NCI-H1417 (cell line): ENCODE results near the gene VOPP1.

ENCODE experiments used
- DNase-seq, 3 experiments: peaks; one replicate each; lab custom pipeline; 2025; lab: John Stamatoyannopoulos, UW

VOPP1 gene

DNA sequence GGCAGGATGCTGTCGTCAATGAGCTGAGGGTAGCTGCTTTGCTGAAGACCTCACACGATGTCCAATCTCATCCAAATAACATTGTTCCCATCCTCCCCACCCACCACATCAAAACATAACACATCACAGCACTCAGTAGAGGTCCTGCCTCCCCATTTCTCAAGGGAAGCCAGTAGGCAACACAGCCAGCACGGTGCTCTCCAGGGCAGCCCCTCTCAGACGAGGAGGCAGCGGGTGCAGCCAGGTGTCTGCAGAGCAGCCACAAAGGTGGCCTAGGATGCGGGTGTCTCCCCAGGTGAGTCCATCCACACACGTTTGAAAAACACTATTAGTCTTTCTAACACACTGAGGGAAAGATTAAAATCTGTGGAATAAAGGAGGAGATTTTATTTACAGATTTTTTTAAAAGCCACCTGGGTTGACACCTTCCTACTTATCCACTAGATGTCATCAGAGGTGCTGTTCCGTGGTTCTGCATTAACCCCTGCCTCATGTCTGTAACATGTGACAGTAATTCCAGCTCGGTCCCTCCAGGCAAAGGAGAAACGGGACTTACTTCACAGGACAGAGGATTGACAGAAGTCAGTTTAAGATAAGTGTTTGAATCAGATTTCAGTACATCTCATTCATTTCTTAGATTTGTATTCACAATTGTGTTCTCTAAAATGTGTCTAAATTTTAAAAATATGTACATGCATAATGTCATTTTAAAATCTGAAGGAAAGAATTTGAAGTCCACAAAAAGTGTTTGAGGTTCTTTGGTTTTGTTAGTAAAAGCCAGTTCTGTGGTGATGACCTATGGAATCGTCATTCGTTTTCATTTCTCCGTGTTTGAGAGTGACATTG is 139.1 kb downstream of the VOPP1 start:
- peak; percentile 35 to 76 (median 41) for DNase-seq

DNA sequence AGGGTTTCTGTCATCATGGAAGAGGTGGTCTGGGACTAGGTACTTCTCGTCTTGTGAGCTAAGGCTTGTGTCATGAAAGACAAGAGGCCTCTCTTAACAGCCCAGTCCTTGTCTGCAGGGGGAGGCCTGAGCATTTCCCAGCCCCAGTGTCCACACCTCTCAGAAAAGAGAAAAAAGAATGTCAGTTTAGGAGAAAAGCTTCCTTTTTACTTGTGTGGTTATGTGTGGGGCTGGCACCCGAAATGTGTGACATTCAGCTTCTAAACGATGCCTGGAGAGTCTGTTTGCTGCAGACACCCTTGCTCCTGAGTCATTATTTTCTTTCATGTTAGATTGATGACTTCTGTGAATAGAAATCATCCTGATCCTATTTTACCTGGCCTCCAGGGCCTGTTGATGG is 139.8 kb downstream of the VOPP1 start:
- no peak for DNase-seq

DNA sequence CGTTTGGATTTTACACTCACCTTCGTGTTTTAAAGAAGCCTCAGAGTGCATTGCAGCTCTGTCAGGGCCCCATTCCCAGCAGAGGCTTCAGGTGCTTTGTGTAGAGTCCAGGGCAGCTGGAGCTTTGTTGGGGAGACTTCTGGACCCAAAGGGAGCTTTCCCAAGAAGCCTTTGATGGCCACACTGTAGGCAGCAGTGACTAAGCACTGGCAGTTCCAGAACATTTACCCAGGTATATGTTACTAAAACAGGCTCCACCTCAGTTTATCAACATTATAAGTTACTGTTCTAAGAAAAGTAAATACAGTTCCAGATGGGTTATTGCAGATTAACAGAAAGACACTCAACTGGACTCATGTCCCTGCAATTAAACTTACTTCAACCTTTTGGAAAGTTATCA is 140.4 kb downstream of the VOPP1 start:
- no peak for DNase-seq

DNA sequence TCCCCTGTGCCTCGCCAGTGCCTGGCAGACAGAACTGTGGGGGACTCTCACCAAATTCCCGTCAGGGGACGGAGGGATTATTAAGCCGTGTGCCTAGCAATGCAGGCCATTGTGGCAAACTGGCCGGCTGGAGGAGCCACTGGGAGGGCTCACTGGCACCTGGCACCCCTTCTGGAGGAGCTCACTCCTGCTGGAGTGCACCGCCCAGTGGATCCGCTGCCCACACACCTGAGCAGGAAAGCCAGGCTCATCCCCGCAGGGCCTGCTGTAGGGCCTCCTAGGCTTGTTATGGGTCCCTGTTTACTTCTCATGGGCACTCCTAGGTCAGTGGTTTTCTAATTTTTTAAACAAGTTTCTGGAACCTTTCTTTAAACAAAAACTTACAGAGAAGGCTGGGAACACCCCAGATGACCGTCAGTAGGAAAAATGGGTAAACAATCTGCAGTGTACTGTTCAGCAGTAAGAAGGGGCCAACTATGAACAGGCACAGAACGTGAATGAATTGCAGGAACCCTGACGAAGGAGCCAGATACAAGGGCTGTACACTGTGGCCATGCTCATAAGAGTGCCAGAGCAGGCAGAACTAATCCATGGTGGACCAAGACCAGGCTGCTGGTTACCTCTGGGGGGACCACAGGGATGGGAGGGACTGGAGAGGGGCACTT is 142.3 kb downstream of the VOPP1 start:
- DNase-seq = no peak

DNA sequence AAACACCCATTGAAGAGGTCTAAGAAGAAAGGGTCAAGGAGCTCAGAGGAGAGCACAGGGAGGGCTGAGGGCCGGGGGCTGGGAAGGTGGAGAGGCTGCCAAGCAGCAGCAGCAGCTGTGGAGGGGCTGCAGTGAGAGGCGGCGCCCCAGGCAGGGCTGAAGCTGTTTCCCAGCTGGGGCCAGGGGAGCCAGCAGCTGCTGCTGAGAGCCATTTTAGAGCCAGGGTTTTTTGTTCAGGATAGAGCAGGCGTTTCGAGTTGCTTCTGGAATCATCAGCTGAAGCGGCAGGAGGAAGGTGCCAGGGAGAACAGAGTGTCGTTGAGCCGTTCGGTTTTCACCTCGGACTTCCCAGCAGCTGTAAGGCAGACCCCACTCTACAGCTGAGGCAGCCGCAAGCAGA is 144.5 kb downstream of the VOPP1 start:
- peak; percentile 22 to 62 (median 61) for DNase-seq

DNA sequence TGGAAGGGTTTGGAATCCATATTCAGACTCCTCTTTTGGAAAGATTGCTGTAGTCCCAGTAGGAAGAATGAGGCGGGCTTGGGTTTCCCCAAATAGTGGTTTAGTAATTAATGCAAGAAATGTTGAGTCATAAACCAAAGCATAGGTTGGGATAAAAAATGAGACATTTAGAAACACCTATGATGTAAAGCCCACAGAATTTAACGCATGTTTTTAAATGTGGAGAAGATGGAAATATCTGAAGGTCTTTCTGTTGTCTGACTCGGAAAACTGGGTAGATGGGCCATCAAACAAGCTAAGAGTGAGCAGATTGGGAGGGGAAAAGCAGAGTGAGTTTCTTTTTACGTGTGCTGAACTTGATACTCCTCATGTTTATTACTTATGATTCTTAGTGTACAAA is 145.0 kb downstream of the VOPP1 start:
- DNase-seq = no peak

DNA sequence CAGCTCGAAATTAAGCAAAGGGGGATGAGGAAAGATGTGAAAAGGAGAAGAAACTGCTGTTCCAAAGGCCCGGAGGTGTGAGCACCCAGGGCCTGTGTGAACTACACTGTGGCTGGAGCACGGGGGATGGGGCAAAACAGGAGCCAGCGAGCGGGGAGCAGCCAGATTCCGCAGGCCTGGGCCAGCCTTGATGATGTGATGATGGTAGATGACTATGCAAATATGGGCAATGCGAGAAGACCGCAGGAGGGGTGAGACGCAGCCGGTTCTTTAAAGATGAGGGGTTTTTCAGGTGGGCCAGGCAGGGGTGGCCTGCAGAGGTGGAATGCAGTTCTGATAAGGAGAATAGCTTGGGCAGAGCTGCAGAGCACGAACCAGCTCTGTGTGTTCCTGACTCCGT is 145.6 kb downstream of the VOPP1 start:
- DNase-seq = no peak

DNA sequence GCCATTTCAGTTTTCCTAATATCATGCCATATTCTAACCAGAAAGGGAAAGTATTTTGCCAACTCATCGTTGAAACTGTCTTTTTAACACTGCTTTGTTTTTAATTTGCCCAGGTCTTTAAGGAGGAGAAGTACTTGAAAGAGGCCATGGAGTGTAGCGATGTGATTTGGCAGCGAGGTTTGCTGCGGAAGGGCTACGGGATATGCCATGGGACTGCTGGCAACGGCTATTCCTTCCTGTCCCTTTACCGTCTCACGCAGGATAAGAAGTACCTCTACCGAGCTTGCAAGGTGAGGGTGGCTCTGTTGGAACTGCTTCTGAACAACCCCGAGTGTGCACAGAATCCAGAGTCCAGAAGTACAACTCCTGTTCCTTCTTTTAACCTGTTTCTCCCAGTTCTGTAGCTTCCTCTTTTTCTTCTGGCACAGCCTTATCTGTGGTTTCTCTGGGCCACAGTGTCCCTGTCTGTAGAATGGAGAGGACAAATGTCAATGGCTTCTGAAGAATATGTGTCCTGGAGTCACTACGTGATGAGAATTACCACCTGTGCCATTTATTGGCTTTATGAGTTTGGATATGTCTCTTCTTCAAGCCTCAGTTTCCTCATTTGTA is 147.1 kb downstream of the VOPP1 start:
- DNase-seq = no peak

DNA sequence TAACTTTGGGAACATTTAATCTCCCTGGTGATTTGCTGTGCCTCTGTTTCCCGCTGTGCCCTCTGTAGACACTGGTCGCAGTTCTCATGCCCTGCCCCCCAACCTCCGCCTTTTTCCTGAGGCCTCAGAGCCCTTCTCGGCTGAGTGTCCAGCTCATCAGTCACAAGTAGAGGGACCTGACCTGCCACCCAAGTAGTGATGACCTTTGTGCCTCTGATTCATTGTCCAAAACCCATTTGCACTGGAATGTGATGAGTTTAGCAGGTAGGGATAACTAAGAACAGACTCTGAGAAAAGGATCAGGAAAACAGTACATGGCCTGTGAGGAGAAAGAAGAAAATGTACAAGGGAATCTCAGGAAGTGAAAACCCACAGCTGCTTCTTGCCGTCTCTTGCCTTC is 148.4 kb downstream of the VOPP1 start:
- no peak for DNase-seq

DNA sequence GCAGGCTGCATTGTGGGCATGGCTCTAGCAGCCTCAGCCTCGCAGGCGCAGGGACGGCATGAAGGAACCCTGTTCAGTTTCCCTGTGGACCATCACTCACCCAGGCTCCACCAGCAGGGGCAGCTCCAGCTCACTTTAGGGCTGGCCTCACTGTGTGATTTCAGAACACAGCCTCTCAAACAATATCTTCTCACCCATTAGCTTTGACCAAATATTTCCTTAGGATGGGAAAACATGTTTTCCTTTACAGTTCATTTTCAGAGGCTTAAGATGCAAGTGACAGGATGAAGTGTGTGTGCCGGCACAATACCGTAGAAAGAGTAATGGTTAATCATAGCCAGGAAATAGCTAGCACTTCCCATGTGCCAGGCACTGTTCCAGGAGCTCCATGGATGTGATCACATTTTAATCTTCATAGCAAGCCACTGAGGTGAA is 149.0 kb downstream of the VOPP1 start:
- DNase-seq = no peak
